ENCODE data around the gene TNNC2.
"Not testable (repeated sequence)": the region's sequence is repeated elsewhere in the genome, so short reads cannot be mapped to it uniquely, and the experiment has no call there.

The TNNC2 gene

GRCh38 chr20:45818239-45818638 is 8.9 kb downstream of the TNNC2 start:
- no peak for DNase-seq

GRCh38 chr20:45817376-45818194 is 9.5 kb downstream of the TNNC2 start:
- DNase-seq: no peak

- no peak for DNase-seq
Observed at GRCh38 chr20:45816951-45817350, 10.2 kb downstream of the TNNC2 start.

GRCh38 chr20:45814314-45814713 is 12.8 kb downstream of the TNNC2 start:
- DNase-seq: no peak

GRCh38 chr20:45813489-45813888 is 13.6 kb downstream of the TNNC2 start:
- no peak for DNase-seq

- DNase-seq: no peak
Observed at GRCh38 chr20:45813006-45813340, 14.1 kb downstream of the TNNC2 start.

GRCh38 chr20:45812157-45813005 is 14.7 kb downstream of the TNNC2 start, which contains the start of gene UBE2C:
TSS of gene UBE2C (plus strand) at chr20:45812644. CDS start at chr20:45812696, 52 bp downstream.
- DNase-seq: peak; percentile 99

- DNase-seq: no peak
Observed at GRCh38 chr20:45810191-45810970, 16.7 kb downstream of the TNNC2 start.

- DNase-seq: no peak
Observed at GRCh38 chr20:45801851-45802250, 25.3 kb downstream of the TNNC2 start.

- DNase-seq: peak; percentile 54
Observed at GRCh38 chr20:45798935-45799642, 28.0 kb downstream of the TNNC2 start.

- not testable (repeated sequence) for DNase-seq
Observed at GRCh38 chr20:45797955-45798354, 29.2 kb downstream of the TNNC2 start.

GRCh38 chr20:45797510-45797909 is 29.6 kb downstream of the TNNC2 start:
- not testable (repeated sequence) for DNase-seq

- DNase-seq: no peak
Observed at GRCh38 chr20:45796337-45797065, 30.6 kb downstream of the TNNC2 start.

GRCh38 chr20:45792317-45793118 is 34.6 kb downstream of the TNNC2 start:
- DNase-seq: no peak

GRCh38 chr20:45788351-45788750 is 38.8 kb downstream of the TNNC2 start:
- no peak for DNase-seq

- DNase-seq: no peak
Observed at GRCh38 chr20:45783656-45784294, 43.3 kb downstream of the TNNC2 start.

- DNase-seq: no peak
Observed at GRCh38 chr20:45782890-45783289, 44.2 kb downstream of the TNNC2 start.

GRCh38 chr20:45781391-45781931 is 45.7 kb downstream of the TNNC2 start:
- no peak for DNase-seq

GRCh38 chr20:45780159-45780558 is 47.0 kb downstream of the TNNC2 start:
- DNase-seq: no peak

All from NCI-H774 (cell line).